ENCODE results near the gene COL23A1.

DNA sequence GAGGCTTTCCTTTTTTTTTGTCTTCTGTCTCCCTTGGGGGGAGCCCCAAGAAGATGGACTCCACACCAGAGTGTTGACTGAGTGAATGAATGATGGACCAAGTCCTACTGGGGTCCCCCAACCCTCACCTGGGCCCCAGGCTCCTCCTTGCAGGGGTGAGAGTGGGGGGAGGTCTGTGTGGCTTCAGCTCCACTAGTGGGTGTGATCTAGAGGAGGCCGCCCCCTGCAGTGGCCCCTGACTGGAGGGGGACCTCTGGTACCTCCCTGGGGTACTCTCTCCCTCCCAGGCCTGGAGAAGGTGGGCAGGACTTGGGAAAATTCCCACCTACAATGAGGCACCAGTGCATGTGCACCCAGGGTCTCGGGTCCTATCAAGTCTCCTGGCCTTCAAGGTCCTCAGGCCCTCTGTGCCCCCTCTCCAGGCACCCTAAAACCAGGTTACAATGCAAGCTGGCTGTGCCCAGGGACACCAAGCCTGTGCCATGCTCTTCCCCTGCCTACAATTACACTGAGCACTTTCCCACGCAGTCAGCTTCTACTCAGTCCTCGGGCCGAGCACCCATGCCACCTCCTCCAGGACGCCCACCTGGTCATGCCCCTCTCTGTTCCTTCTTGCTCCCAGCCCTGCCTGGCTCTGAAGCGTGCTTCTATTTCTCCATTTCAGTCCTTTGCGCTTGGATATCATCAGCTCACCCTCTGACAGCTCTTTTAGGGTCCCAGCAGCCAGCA is 240.4 kb downstream of the COL23A1 start:
- TF ChIP-seq, protein P1, sequence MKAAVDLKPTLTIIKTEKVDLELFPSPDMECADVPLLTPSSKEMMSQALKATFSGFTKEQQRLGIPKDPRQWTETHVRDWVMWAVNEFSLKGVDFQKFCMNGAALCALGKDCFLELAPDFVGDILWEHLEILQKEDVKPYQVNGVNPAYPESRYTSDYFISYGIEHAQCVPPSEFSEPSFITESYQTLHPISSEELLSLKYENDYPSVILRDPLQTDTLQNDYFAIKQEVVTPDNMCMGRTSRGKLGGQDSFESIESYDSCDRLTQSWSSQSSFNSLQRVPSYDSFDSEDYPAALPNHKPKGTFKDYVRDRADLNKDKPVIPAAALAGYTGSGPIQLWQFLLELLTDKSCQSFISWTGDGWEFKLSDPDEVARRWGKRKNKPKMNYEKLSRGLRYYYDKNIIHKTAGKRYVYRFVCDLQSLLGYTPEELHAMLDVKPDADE (CRISPR knock-in tag; IDR thresholded peaks at IDR 0.05), result no peak
- TF ChIP-seq ZNF788 (CRISPR knock-in tag; IDR thresholded peaks at IDR 0.05; ENCODE audit: borderline replicate concordance) (no peak), HDAC6 (IDR thresholded peaks at IDR 0.05; ENCODE audit: low read depth, low read length) (no peak), PRMT3 (CRISPR knock-in tag; IDR thresholded peaks at IDR 0.05; ENCODE audit: borderline replicate concordance, low read depth) (no peak), NBN (conservative IDR thresholded peaks at IDR 0.05) (no peak)
- TF ChIP-seq, protein P2, sequence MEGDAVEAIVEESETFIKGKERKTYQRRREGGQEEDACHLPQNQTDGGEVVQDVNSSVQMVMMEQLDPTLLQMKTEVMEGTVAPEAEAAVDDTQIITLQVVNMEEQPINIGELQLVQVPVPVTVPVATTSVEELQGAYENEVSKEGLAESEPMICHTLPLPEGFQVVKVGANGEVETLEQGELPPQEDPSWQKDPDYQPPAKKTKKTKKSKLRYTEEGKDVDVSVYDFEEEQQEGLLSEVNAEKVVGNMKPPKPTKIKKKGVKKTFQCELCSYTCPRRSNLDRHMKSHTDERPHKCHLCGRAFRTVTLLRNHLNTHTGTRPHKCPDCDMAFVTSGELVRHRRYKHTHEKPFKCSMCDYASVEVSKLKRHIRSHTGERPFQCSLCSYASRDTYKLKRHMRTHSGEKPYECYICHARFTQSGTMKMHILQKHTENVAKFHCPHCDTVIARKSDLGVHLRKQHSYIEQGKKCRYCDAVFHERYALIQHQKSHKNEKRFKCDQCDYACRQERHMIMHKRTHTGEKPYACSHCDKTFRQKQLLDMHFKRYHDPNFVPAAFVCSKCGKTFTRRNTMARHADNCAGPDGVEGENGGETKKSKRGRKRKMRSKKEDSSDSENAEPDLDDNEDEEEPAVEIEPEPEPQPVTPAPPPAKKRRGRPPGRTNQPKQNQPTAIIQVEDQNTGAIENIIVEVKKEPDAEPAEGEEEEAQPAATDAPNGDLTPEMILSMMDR (CRISPR knock-in tag; IDR thresholded peaks at IDR 0.05), result no peak
